ENCODE measurements around the gene MYO1E. TPM values are rescaled to one million over a fixed set of nuclear protein-coding genes. Genes with fewer than 3 reads are reported as not detected.
"Not testable (repeated sequence)": the region's sequence is repeated elsewhere in the genome, so short reads cannot be mapped to it uniquely, and the experiment has no call there.

MYO1E gene
- total RNA-seq, 2 experiments from 2014 or later = 1.5 to 26.5 TPM

DNA sequence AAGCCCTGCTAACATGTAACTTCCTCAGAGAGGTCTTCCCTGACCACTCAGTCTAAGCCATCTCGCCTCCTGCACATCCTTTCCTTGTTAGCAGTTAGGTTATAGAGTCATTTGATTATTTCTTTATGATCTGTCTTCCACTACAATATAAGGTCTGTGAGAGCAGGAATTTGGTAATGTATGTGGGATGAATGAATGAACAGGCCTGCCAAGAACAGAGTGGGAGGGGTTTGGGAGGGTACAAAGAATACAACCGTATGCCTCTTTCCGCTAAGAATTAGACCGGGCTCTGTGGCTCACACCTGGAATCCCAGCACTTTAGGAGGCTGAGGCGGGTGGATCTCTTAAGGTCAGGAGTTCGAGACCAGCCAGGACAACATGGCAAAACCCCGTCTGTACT, 32.4 kb upstream of the MYO1E start:
- CTCF ChIA-PET (ENCODE audit: unreplicated experiment) = no interaction called here
- Histone ChIP-seq H2AFZ (ENCODE audit: low read length) (peak overlapping the region; percentile 15; the same call in 1 of the 2 replicates), H4K20me1 (ENCODE audit: insufficient read depth, low read length) (no peaks in the 10 kb centered on the region), H3K9me3 (ENCODE audit: low read length) (no peaks in the 10 kb centered on the region), H3K27ac (ENCODE audit: low read depth, low read length, poor library complexity, severe bottlenecking) (peak overlapping the region; percentile 38), H3K4me1 (ENCODE audit: insufficient read depth, low read length, poor library complexity, severe bottlenecking) (peaks cover 98% of the 10 kb centered on the region), H3K79me2 (ENCODE audit: insufficient read depth, low read depth, low read length) (no peaks in the 10 kb centered on the region), H3K4me3 (ENCODE audit: low read depth, low read length, poor library complexity, severe bottlenecking) (no peak overlapping the region), H3K4me2 (ENCODE audit: low read length) (peak overlapping the region; percentile 71; the same call in 1 of the 2 replicates), H3K9me2 (ENCODE audit: insufficient read depth, low read length) (no peaks in the 10 kb centered on the region), H3K36me3 (ENCODE audit: insufficient read depth, low read length) (no peaks in the 10 kb centered on the region)
- intact Hi-C loops (cut with micrococcal nuclease; ENCODE audit: unreplicated experiment) = loop anchor here (5.0 kb wide), 1 partner anchor 282 kb away; the partner anchor contains the start of gene BNIP2
- no peak for DNase-seq (ENCODE audit: low spot score)
- POLR2A ChIA-PET = interaction anchor here (1.1 to 3.8 kb wide), 5 partner anchors 9 to 112 kb away, joined by 3 to 27 read pairs (median 6); no protein-coding TSS in a partner anchor
- TF ChIP-seq, protein P1, sequence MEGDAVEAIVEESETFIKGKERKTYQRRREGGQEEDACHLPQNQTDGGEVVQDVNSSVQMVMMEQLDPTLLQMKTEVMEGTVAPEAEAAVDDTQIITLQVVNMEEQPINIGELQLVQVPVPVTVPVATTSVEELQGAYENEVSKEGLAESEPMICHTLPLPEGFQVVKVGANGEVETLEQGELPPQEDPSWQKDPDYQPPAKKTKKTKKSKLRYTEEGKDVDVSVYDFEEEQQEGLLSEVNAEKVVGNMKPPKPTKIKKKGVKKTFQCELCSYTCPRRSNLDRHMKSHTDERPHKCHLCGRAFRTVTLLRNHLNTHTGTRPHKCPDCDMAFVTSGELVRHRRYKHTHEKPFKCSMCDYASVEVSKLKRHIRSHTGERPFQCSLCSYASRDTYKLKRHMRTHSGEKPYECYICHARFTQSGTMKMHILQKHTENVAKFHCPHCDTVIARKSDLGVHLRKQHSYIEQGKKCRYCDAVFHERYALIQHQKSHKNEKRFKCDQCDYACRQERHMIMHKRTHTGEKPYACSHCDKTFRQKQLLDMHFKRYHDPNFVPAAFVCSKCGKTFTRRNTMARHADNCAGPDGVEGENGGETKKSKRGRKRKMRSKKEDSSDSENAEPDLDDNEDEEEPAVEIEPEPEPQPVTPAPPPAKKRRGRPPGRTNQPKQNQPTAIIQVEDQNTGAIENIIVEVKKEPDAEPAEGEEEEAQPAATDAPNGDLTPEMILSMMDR (conservative IDR thresholded peaks at IDR 0.05; ENCODE audit: low read length) = no peak
- TF ChIP-seq EZH2phosphoT487 (IDR thresholded peaks at IDR 0.05; ENCODE audit: borderline replicate concordance, low read depth, low read length) = no peak
- no TSS peak for BruUV-seq (replicated peaks)

DNA sequence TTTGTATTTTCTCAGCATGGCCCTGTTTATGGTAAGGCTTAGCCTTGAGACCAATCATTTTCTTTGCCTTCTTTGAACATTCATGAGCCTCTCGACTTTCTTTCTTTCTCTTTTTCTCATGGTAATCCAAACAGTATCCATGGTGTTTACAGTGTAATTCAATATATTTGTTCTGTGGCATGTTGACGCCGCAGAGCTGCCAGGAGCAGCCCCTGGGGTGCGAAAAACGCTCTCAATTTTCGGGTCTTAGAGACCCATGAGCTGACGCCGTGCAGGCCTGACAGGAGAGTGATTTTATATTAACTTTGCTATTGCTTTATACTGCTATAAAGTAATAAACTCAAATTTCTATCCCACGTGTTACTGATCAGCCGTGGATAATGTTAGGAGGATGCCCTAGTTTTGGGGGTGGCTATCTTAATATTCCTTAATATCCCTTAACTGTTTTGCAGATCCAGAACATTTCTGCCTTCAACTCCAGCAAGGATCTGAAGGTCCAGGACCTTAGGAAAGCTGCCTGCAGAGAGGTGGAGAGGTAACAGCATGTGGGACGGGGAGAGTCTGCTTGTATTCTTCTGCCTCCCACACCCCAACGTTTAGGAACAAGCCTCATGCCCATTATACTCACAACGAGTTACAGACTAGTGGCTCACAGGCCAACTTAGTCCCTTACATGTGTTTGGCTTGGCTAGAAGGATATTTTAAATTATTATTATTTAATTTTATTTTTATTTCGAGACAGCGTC, 29.3 kb upstream of the MYO1E start:
- Histone ChIP-seq H3K27ac (ENCODE audit: low read depth, low read length, poor library complexity, severe bottlenecking) (peak overlapping the region; percentile 81), H2AFZ (ENCODE audit: low read length) (peak overlapping the region; percentile 69; the same call in 1 of the 2 replicates), H3K36me3 (ENCODE audit: insufficient read depth, low read length) (no peaks in the 10 kb centered on the region), H3K4me2 (ENCODE audit: low read length) (peak overlapping the region; percentile 86), H4K20me1 (ENCODE audit: insufficient read depth, low read length) (no peaks in the 10 kb centered on the region), H3K4me1 (ENCODE audit: insufficient read depth, low read length, poor library complexity, severe bottlenecking) (peaks cover 98% of the 10 kb centered on the region), H3K9me3 (ENCODE audit: low read length) (no peaks in the 10 kb centered on the region), H3K79me2 (ENCODE audit: insufficient read depth, low read depth, low read length) (no peaks in the 10 kb centered on the region), H3K9me2 (ENCODE audit: insufficient read depth, low read length) (no peaks in the 10 kb centered on the region), H3K4me3 (ENCODE audit: low read depth, low read length, poor library complexity, severe bottlenecking) (peak overlapping the region; percentile 46)
- intact Hi-C loops (cut with micrococcal nuclease; ENCODE audit: unreplicated experiment) = no loop called here
- no peak for TF ChIP-seq EZH2phosphoT487 (IDR thresholded peaks at IDR 0.05; ENCODE audit: borderline replicate concordance, low read depth, low read length)
- TF ChIP-seq, protein P1 (conservative IDR thresholded peaks at IDR 0.05; ENCODE audit: low read length) = no peak
- DNase-seq (ENCODE audit: low spot score) = no peak
- no TSS peak for BruUV-seq (replicated peaks)
- ChIA-PET POLR2A (interaction anchor here (0.6 to 0.8 kb wide), 2 partner anchors 9 to 198 kb away, joined by 3 read pairs; no protein-coding TSS in a partner anchor), CTCF (ENCODE audit: unreplicated experiment) (no interaction called here)

DNA sequence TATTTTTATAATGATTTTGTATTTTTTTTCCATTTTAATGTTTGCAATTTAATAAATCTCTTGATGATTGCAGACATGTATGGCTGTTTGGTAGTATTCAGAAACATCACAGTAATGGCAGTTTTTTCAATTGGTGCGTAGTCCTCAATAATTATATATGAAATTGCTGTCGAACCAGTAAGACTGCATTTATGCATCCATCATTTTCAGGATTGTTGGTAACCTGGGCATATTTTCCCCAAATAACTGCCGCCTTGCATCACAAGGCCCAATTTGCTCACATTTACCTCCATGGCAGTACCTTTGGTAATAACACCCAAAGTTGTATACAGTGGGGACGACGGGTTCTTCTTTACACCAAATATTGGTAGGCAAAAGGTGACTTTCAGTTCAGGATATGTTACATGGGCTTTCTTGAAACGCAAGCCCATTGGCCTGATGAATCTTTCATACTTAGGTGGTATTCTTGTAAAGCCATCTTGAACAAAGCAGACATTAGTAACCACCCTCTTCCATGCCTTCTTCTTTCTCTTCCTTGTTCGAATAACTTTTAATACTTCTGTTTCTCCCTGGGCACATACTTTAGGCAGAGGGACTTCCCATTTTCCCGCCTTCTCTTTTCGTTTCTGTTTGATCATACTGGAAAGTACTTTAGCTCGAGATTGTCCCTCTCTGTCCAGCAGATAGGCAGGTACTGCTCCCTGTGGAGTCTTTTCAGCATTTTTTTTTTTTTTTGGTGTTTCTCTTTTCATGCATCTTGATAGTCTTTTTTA, 28.6 kb upstream of the MYO1E start:
- peak overlapping the region; percentile 81 for H3K27ac ChIP-seq (ENCODE audit: low read depth, low read length, poor library complexity, severe bottlenecking)
- H3K4me3 ChIP-seq (ENCODE audit: low read depth, low read length, poor library complexity, severe bottlenecking) = peak overlapping the region; percentile 54
- intact Hi-C loops (cut with micrococcal nuclease; ENCODE audit: unreplicated experiment); H3K36me3 ChIP-seq (ENCODE audit: insufficient read depth, low read length); H3K9me2 ChIP-seq (ENCODE audit: insufficient read depth, low read length); H3K79me2 ChIP-seq (ENCODE audit: insufficient read depth, low read depth, low read length); H3K9me3 ChIP-seq (ENCODE audit: low read length); CTCF ChIA-PET (ENCODE audit: unreplicated experiment); BruUV-seq (replicated peaks); DNase-seq (ENCODE audit: low spot score); H4K20me1 ChIP-seq (ENCODE audit: insufficient read depth, low read length): not testable (repeated sequence)
- POLR2A ChIA-PET = interaction anchor here (0.5 to 9.8 kb wide), 5 partner anchors 10 to 197 kb away, joined by 3 to 103 read pairs (median 7); no protein-coding TSS in a partner anchor
- peak overlapping the region; percentile 86 for H3K4me2 ChIP-seq (ENCODE audit: low read length)
- H2AFZ ChIP-seq (ENCODE audit: low read length) = peak overlapping the region; percentile 69
- peaks cover 98% of the 10 kb centered on the region for H3K4me1 ChIP-seq (ENCODE audit: insufficient read depth, low read length, poor library complexity, severe bottlenecking)

All from OCI-LY7 (cell line).